BE2C (cell line): Measurements from ENCODE around the gene IL36A.

ENCODE experiments used
- DNase-seq: peaks from one replicate; pipeline ENCODE4 v3.0.0-alpha.2; 2020
- H3K27me3 ChIP-seq: fragments of 250-450 bp; sonication (Bioruptor Pico); 2 replicates; pipeline ENCODE4 v1.5.1; 2020; ENCODE audit warnings: mild to moderate bottlenecking
- H3K36me3 ChIP-seq: fragments of 250-450 bp; sonication (Bioruptor Pico); 2 replicates; pipeline ENCODE4 v1.5.1; 2020; ENCODE audit warnings: mild to moderate bottlenecking
- H3K4me1 ChIP-seq: fragments of 250-450 bp; sonication (Bioruptor Pico); 2 replicates; pipeline ENCODE4 v1.5.1; 2020
- H3K4me3 ChIP-seq: 2 replicates; pipeline ENCODE4 v1.5.1; 2011; ENCODE audit warnings: low read depth, low read length
- H3K9me3 ChIP-seq: fragments of 250-450 bp; sonication (Bioruptor Pico); 2 replicates; pipeline ENCODE4 v1.5.1; 2020
- TF ChIP-seq, protein P1 (sequence below): IDR thresholded peaks from 2 replicates; pipeline ENCODE4 v1.5.1; 2012; ENCODE audit warnings: mild to moderate bottlenecking, low read depth, low read length

IL36A gene

DNA sequence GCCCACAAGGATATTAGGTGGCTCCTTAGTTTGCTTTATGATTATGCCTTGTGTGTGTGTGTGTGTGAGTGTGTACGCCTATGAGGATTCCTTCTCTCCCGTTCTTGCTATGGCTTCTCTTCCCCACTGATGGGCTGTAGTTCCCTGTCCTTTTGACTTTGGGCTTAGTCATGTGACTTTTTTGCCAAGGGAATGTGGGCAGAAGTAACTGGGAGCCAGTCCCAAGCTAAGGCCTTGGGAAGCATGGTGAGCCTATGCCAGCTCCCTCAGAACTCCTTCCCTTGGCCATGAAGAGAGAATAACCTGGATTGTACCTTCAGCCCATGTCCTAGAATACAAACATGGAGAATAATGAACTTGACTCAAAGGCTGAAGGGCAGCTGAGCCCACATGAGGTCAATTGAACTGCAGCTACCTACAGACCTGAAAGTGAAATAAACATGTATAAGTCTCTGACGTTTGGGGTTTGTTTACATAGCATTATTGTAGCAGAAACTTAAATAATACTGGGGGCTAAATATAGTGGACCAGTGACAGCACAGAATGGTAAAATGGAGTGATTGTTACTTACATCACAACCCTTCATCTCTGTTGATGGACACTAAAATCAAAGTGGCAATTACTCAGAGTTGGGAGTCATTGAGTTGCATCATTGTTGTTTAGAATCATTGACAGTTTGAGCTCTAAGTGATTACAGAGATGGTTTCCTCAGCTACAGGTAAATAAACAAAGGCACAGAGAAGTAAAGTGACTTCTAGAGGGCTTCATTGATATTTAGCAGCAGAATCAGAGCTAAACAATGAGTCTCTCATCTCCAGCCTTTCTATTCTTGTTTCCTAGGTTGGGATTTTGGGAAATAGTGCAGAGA is 42.7 kb upstream of the IL36A start:
- Histone ChIP-seq H3K4me1 (no peaks in the 10 kb centered on the region), H3K36me3 (no peaks in the 10 kb centered on the region), H3K9me3 (no peaks in the 10 kb centered on the region), H3K4me3 (no peak overlapping the region), H3K27me3 (no peaks in the 10 kb centered on the region)
- TF ChIP-seq, protein P1, sequence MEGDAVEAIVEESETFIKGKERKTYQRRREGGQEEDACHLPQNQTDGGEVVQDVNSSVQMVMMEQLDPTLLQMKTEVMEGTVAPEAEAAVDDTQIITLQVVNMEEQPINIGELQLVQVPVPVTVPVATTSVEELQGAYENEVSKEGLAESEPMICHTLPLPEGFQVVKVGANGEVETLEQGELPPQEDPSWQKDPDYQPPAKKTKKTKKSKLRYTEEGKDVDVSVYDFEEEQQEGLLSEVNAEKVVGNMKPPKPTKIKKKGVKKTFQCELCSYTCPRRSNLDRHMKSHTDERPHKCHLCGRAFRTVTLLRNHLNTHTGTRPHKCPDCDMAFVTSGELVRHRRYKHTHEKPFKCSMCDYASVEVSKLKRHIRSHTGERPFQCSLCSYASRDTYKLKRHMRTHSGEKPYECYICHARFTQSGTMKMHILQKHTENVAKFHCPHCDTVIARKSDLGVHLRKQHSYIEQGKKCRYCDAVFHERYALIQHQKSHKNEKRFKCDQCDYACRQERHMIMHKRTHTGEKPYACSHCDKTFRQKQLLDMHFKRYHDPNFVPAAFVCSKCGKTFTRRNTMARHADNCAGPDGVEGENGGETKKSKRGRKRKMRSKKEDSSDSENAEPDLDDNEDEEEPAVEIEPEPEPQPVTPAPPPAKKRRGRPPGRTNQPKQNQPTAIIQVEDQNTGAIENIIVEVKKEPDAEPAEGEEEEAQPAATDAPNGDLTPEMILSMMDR, result no peak
- DNase-seq, result no peak

DNA sequence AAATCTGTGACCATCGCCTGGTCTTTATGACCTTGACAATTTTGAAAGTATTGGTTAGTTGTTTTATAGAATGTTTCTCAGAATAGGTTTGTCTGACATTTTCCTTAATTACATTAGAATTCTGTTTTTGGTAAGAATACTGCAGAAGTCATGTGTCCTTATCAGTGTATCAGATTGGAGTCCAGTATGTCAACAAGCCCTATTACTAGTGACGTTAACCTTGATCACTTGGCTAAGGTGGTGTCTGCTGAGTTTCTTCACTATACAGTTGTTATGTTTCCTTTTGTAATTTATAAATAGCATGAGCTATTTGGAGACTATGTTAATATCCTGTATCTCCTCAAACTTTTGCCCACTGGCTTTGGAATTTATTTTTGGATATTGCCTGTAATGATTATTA is 38.2 kb upstream of the IL36A start:
- Histone ChIP-seq H3K36me3 (no peaks in the 10 kb centered on the region), H3K4me3 (no peak overlapping the region), H3K4me1 (no peaks in the 10 kb centered on the region), H3K9me3 (no peaks in the 10 kb centered on the region), H3K27me3 (no peaks in the 10 kb centered on the region)
- TF ChIP-seq, protein P1, result no peak
- no peak for DNase-seq

- Histone ChIP-seq H3K27me3 (no peaks in the 10 kb centered on the region), H3K4me1 (no peaks in the 10 kb centered on the region), H3K9me3 (no peaks in the 10 kb centered on the region), H3K4me3 (no peak overlapping the region), H3K36me3 (no peaks in the 10 kb centered on the region)
- no peak for DNase-seq
- TF ChIP-seq, protein P1, result no peak
Measured at GRCh38 chr2:112972423-112973086, 32.7 kb upstream of the IL36A start.

DNA sequence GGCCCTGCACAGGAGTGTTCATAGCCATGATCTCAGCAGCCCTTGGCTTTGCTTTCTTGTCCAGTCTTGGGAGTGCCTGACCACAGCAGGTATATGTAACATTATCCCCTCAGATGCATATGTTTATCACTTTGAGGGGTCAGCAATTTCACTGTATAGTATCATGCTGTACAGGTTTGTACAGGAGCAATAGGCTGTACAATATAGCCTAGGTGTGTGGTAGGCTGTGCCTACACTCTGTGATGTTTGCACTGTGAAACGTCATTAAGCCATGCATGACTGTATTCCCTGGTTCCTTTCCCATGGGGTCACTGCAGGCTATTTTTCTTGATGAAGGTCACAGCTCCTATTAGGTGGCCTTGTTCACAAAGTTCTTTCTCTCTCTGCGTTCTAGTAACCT is 32.1 kb upstream of the IL36A start:
- Histone ChIP-seq H3K4me1 (no peaks in the 10 kb centered on the region), H3K36me3 (no peaks in the 10 kb centered on the region), H3K27me3 (no peaks in the 10 kb centered on the region), H3K4me3 (no peak overlapping the region), H3K9me3 (no peaks in the 10 kb centered on the region)
- DNase-seq, result no peak
- TF ChIP-seq, protein P1, result no peak

GRCh38 chr2:112977559-112978056 is 27.7 kb upstream of the IL36A start, which contains the start of gene IL36G:
Gene IL36G (plus strand): TSS chr2:112978006. CDS start chr2:112978639, 633 bp downstream.
- TF ChIP-seq, protein P1, result no peak
- H3K9me3 ChIP-seq, result no peaks in the 10 kb centered on the region
- no peak for DNase-seq
- H3K36me3 ChIP-seq, result no peaks in the 10 kb centered on the region
- H3K4me1 ChIP-seq, result no peaks in the 10 kb centered on the region
- no peak within 1 kb of the TSS for H3K4me3 ChIP-seq
- no peaks in the 10 kb centered on the region for H3K27me3 ChIP-seq
